ENCODE data around the gene MIF.
"Not testable (repeated sequence)": the region's sequence is repeated elsewhere in the genome, so short reads cannot be mapped to it uniquely, and the experiment has no call there.

The MIF gene

DNA sequence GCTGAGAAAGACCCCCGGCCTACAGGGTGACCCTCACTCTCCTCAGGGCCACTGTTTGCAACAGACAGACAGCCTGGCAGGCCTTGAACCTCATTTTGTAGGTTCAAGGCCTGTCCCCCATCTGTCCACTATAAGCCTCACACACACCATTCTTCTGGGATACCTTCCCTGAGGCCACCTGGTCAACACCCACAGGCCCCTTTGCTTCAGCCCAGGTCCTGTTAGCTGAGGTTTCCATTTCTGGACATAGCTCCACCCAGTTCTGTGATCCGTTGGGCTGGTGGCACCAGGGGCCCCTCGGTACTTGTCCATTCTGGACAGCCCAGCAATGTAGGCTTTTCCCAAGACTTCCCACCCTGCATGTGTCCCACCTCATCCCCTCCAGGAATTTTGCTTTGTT, 3.1 kb downstream of the MIF start:
- no peak overlapping the region for H3K4me3 ChIP-seq (ENCODE audit: low read depth, low read length)
- DNase-seq (ENCODE audit: low read depth): no peak
- no peak for TF ChIP-seq CTCF (IDR thresholded peaks at IDR 0.05; ENCODE audit: insufficient read depth, low read depth, low read length, missing control alignments)

GRCh38 chr22:23898006-23898974, 4.1 kb downstream of the MIF start:
- DNase-seq (ENCODE audit: low read depth): no peak
- no peak overlapping the region for H3K4me3 ChIP-seq (ENCODE audit: low read depth, low read length)
- TF ChIP-seq CTCF (IDR thresholded peaks at IDR 0.05; ENCODE audit: insufficient read depth, low read depth, low read length, missing control alignments): no peak

DNA sequence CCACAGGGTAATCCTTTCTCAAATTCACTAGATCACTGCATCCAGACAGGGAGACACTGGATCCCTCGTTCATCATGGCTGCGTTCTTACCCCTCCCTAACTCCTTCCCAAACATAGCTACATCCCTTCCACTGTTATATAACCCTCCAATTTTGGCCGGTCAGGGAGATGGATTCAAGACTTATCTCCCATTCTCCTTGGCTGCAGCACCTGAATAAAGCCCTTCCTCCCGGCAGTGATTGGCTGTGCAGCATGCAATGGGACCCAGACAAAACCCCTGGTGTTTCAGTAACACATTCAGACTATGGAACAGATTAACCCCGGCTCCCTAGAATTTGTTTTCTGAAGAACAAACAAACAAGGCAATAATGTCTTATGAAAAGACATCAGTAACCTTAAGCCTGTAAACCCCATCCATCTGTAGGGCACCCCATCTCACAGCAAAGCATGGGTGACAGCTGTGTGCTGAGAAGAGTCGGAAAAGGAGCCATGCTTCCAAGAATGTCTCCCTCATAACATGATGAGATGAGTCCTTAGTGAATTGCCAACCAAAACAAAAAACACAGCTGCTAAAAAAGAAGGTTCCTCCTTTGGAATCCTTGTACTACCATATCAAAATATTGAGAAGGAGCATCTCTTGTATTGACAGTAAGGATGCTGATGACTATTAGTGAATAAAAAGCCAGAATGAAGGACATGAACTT, 5.0 kb downstream of the MIF start:
- no peak for DNase-seq (ENCODE audit: low read depth)
- TF ChIP-seq CTCF (IDR thresholded peaks at IDR 0.05; ENCODE audit: insufficient read depth, low read depth, low read length, missing control alignments): no peak

GRCh38 chr22:23900227-23900626, 6.0 kb downstream of the MIF start:
- DNase-seq (ENCODE audit: low read depth); H3K4me3 ChIP-seq (ENCODE audit: low read depth, low read length): not testable (repeated sequence)

More for the DNA sequence above, 5.0 kb downstream of the MIF start:
- H3K4me3 ChIP-seq (ENCODE audit: low read depth, low read length): no peak overlapping the region

GRCh38 chr22:23901600-23901999, 7.4 kb downstream of the MIF start:
- DNase-seq (ENCODE audit: low read depth): no peak
- no peak for TF ChIP-seq CTCF (IDR thresholded peaks at IDR 0.05; ENCODE audit: insufficient read depth, low read depth, low read length, missing control alignments)
- H3K4me3 ChIP-seq (ENCODE audit: low read depth, low read length): no peak overlapping the region

DNA sequence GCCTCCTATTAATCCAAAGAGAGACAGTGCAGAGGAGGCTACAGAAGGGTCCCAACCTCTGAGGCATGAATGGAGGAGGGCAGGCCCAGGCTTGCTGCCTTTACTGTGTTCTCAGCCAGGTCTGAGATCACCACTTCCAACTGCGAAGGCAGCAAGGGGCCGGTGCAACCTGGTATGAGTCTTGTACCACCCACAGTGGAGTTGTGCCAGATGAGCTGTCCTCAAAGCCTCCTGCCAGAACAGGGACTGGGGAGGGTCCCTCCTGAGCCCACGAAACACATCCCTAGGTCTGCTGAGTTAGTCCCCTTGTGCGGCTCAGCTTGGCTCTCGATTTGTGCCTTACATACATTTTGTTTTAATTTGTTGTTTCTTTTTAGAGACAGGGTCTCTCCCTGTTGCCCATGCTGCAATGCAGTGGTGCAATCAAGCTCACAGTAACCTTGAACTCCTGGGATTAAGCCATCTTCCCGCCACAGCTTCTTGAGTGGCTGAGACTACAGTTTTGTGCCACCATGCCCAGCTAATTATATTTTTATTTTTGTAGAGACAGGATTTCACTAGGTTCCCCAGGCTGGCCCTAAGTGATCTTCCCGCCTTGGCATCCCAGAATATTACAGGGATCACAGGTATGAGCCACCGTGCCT, 9.3 kb downstream of the MIF start:
- no peak overlapping the region for H3K4me3 ChIP-seq (ENCODE audit: low read depth, low read length)
- no peak for TF ChIP-seq CTCF (IDR thresholded peaks at IDR 0.05; ENCODE audit: insufficient read depth, low read depth, low read length, missing control alignments)
- no peak for DNase-seq (ENCODE audit: low read depth)
